Activated naive CD4-positive, alpha-beta T cell treated with anti-CD3 and anti-CD28 coated beads, Interleukin-2, amount 10 ng/mL, durations not matched to agents 7 days and 5 days (primary cell): Measurements from ENCODE around the gene CACNG4.

ENCODE experiments used
- CTCF ChIA-PET: fragments of 350-600 bp; sonication (Branson Sonifier 250); formaldehyde crosslinking; loops from one replicate; lab custom pipeline; 2021; ENCODE audit warnings: antibody characterized with exemption; lab: Charles Lee
- DNase-seq: peaks from one replicate; pipeline ENCODE4 v3.0.0-alpha.2; 2020
- H3K27ac Mint-ChIP-seq: one replicate; pipeline ENCODE4 v1.8.0; 2021; ENCODE audit warnings: mild to moderate bottlenecking, moderate library complexity, mixed read lengths
- H3K27me3 Mint-ChIP-seq: one replicate; pipeline ENCODE4 v1.8.0; 2021; ENCODE audit warnings: mild to moderate bottlenecking, mixed read lengths
- H3K36me3 Mint-ChIP-seq: one replicate; pipeline ENCODE4 v1.8.0; 2021; ENCODE audit warnings: mixed read lengths
- H3K4me1 Mint-ChIP-seq: one replicate; pipeline ENCODE4 v1.8.0; 2021; ENCODE audit warnings: mixed read lengths
- H3K4me3 Mint-ChIP-seq: one replicate; pipeline ENCODE4 v1.8.0; 2021; ENCODE audit warnings: mild to moderate bottlenecking, moderate library complexity, mixed read lengths
- H3K9me3 Mint-ChIP-seq: one replicate; pipeline ENCODE4 v1.8.0; 2021; ENCODE audit warnings: mixed read lengths

Gene CACNG4

GRCh38 chr17:67017910-67018309 is 53.4 kb downstream of the CACNG4 start:
- CTCF ChIA-PET, result no interaction called here
- Mint-ChIP-seq H3K9me3 (no peaks in the 10 kb centered on the region), H3K36me3 (no peaks in the 10 kb centered on the region)

GRCh38 chr17:67018471-67019434 is 54.2 kb downstream of the CACNG4 start:
- no peaks in the 10 kb centered on the region for H3K4me1 Mint-ChIP-seq
- DNase-seq, result no peak
- H3K27me3 Mint-ChIP-seq, result peaks cover 8% of the 10 kb centered on the region
- H3K9me3 Mint-ChIP-seq, result no peaks in the 10 kb centered on the region
- no peaks in the 10 kb centered on the region for H3K36me3 Mint-ChIP-seq
- H3K27ac Mint-ChIP-seq, result no peak overlapping the region
- H3K4me3 Mint-ChIP-seq, result no peak overlapping the region
- CTCF ChIA-PET, result no interaction called here

More at GRCh38 chr17:67017910-67018309, 53.4 kb downstream of the CACNG4 start:
- no peak for DNase-seq
- Mint-ChIP-seq H3K27me3 (peaks cover 8% of the 10 kb centered on the region), H3K4me1 (no peaks in the 10 kb centered on the region), H3K27ac (no peak overlapping the region), H3K4me3 (no peak overlapping the region)

GRCh38 chr17:67019809-67020208 is 55.3 kb downstream of the CACNG4 start:
- CTCF ChIA-PET, result interaction anchor here (1.2 kb wide), 1 partner anchor 62 kb away, joined by 4 read pairs; no protein-coding TSS in a partner anchor
- no peak overlapping the region for H3K4me3 Mint-ChIP-seq

GRCh38 chr17:67020293-67020766 is 55.8 kb downstream of the CACNG4 start:
- Mint-ChIP-seq H3K27ac (no peak overlapping the region), H3K4me1 (no peaks in the 10 kb centered on the region), H3K4me3 (no peak overlapping the region), H3K27me3 (peaks cover 8% of the 10 kb centered on the region), H3K9me3 (no peaks in the 10 kb centered on the region), H3K36me3 (no peaks in the 10 kb centered on the region)
- no peak for DNase-seq
- CTCF ChIA-PET, result interaction anchor here (0.8 to 1.2 kb wide), 2 partner anchors 13 to 62 kb away, joined by 3 to 4 read pairs; no protein-coding TSS in a partner anchor

More at GRCh38 chr17:67019809-67020208, 55.3 kb downstream of the CACNG4 start:
- Mint-ChIP-seq H3K27me3 (peaks cover 7% of the 10 kb centered on the region), H3K36me3 (no peaks in the 10 kb centered on the region), H3K27ac (peak overlapping the region; percentile 45), H3K9me3 (no peaks in the 10 kb centered on the region), H3K4me1 (no peaks in the 10 kb centered on the region)
- DNase-seq, result no peak

- Mint-ChIP-seq H3K36me3 (no peaks in the 10 kb centered on the region), H3K27me3 (peaks cover 8% of the 10 kb centered on the region), H3K27ac (no peak overlapping the region), H3K4me1 (no peaks in the 10 kb centered on the region), H3K9me3 (no peaks in the 10 kb centered on the region), H3K4me3 (no peak overlapping the region)
- no peak for DNase-seq
- CTCF ChIA-PET, result interaction anchor here (0.8 kb wide), 1 partner anchor 13 kb away, joined by 3 read pairs; no protein-coding TSS in a partner anchor
Measured at GRCh38 chr17:67021196-67021595, 56.7 kb downstream of the CACNG4 start.

GRCh38 chr17:67021743-67022450 is 57.4 kb downstream of the CACNG4 start:
- Mint-ChIP-seq H3K4me3 (no peak overlapping the region), H3K4me1 (no peaks in the 10 kb centered on the region), H3K36me3 (no peaks in the 10 kb centered on the region), H3K27me3 (peaks cover 3% of the 10 kb centered on the region), H3K27ac (no peak overlapping the region), H3K9me3 (no peaks in the 10 kb centered on the region)
- CTCF ChIA-PET, result no interaction called here
- DNase-seq, result no peak

- H3K27me3 Mint-ChIP-seq, result peaks cover 3% of the 10 kb centered on the region
- no peak overlapping the region for H3K4me3 Mint-ChIP-seq
- H3K36me3 Mint-ChIP-seq, result no peaks in the 10 kb centered on the region
- CTCF ChIA-PET, result no interaction called here
- H3K27ac Mint-ChIP-seq, result no peak overlapping the region
- DNase-seq, result no peak
- no peaks in the 10 kb centered on the region for H3K4me1 Mint-ChIP-seq
- H3K9me3 Mint-ChIP-seq, result no peaks in the 10 kb centered on the region
Measured at GRCh38 chr17:67022451-67022810, 57.9 kb downstream of the CACNG4 start.

- no peak for DNase-seq
- Mint-ChIP-seq H3K36me3 (no peaks in the 10 kb centered on the region), H3K4me1 (no peaks in the 10 kb centered on the region), H3K27ac (no peak overlapping the region), H3K4me3 (no peak overlapping the region), H3K27me3 (peaks cover 3% of the 10 kb centered on the region), H3K9me3 (no peaks in the 10 kb centered on the region)
- CTCF ChIA-PET, result no interaction called here
Measured at GRCh38 chr17:67024736-67025135, 60.2 kb downstream of the CACNG4 start.

- CTCF ChIA-PET, result no interaction called here
Measured at GRCh38 chr17:67025216-67025792, 60.8 kb downstream of the CACNG4 start.

GRCh38 chr17:67026341-67026740 is 61.8 kb downstream of the CACNG4 start:
- no peak overlapping the region for H3K27ac Mint-ChIP-seq
- no peaks in the 10 kb centered on the region for H3K36me3 Mint-ChIP-seq
- no peaks in the 10 kb centered on the region for H3K4me1 Mint-ChIP-seq
- H3K4me3 Mint-ChIP-seq, result no peak overlapping the region
- peaks cover 3% of the 10 kb centered on the region for H3K27me3 Mint-ChIP-seq
- no peak for DNase-seq
- H3K9me3 Mint-ChIP-seq, result no peaks in the 10 kb centered on the region
- CTCF ChIA-PET, result no interaction called here

More at GRCh38 chr17:67025216-67025792, 60.8 kb downstream of the CACNG4 start:
- Mint-ChIP-seq H3K36me3 (no peaks in the 10 kb centered on the region), H3K27ac (no peak overlapping the region), H3K4me3 (no peak overlapping the region), H3K4me1 (no peaks in the 10 kb centered on the region), H3K27me3 (peaks cover 3% of the 10 kb centered on the region), H3K9me3 (no peaks in the 10 kb centered on the region)
- no peak for DNase-seq

GRCh38 chr17:67027031-67027628 is 62.6 kb downstream of the CACNG4 start:
- DNase-seq, result no peak
- H3K36me3 Mint-ChIP-seq, result no peaks in the 10 kb centered on the region
- H3K9me3 Mint-ChIP-seq, result no peaks in the 10 kb centered on the region
- peaks cover 3% of the 10 kb centered on the region for H3K27me3 Mint-ChIP-seq
- no peaks in the 10 kb centered on the region for H3K4me1 Mint-ChIP-seq
- H3K27ac Mint-ChIP-seq, result no peak overlapping the region
- H3K4me3 Mint-ChIP-seq, result no peak overlapping the region
- CTCF ChIA-PET, result no interaction called here

- H3K36me3 Mint-ChIP-seq, result no peaks in the 10 kb centered on the region
- no peaks in the 10 kb centered on the region for H3K9me3 Mint-ChIP-seq
- DNase-seq, result no peak
- no peaks in the 10 kb centered on the region for H3K4me1 Mint-ChIP-seq
- no peak overlapping the region for H3K27ac Mint-ChIP-seq
- H3K4me3 Mint-ChIP-seq, result no peak overlapping the region
- CTCF ChIA-PET, result no interaction called here
- H3K27me3 Mint-ChIP-seq, result peaks cover 3% of the 10 kb centered on the region
Measured at GRCh38 chr17:67030641-67031040, 66.1 kb downstream of the CACNG4 start.

- Mint-ChIP-seq H3K4me1 (no peaks in the 10 kb centered on the region), H3K36me3 (no peaks in the 10 kb centered on the region), H3K9me3 (no peaks in the 10 kb centered on the region), H3K27me3 (peaks cover 16% of the 10 kb centered on the region), H3K4me3 (no peak overlapping the region), H3K27ac (no peak overlapping the region)
- no peak for DNase-seq
- CTCF ChIA-PET, result no interaction called here
Measured at GRCh38 chr17:67032382-67032781, 67.9 kb downstream of the CACNG4 start.

- H3K9me3 Mint-ChIP-seq, result no peaks in the 10 kb centered on the region
- H3K4me1 Mint-ChIP-seq, result no peaks in the 10 kb centered on the region
- no peak for DNase-seq
- peaks cover 17% of the 10 kb centered on the region for H3K27me3 Mint-ChIP-seq
- no peak overlapping the region for H3K27ac Mint-ChIP-seq
- CTCF ChIA-PET, result no interaction called here
- H3K4me3 Mint-ChIP-seq, result no peak overlapping the region
- no peaks in the 10 kb centered on the region for H3K36me3 Mint-ChIP-seq
Measured at GRCh38 chr17:67032985-67033384, 68.5 kb downstream of the CACNG4 start.
